ENCODE data around the gene LRRC8B.
"Not testable (repeated sequence)": the region's sequence is repeated elsewhere in the genome, so short reads cannot be mapped to it uniquely, and the experiment has no call there.

LRRC8B gene

DNA sequence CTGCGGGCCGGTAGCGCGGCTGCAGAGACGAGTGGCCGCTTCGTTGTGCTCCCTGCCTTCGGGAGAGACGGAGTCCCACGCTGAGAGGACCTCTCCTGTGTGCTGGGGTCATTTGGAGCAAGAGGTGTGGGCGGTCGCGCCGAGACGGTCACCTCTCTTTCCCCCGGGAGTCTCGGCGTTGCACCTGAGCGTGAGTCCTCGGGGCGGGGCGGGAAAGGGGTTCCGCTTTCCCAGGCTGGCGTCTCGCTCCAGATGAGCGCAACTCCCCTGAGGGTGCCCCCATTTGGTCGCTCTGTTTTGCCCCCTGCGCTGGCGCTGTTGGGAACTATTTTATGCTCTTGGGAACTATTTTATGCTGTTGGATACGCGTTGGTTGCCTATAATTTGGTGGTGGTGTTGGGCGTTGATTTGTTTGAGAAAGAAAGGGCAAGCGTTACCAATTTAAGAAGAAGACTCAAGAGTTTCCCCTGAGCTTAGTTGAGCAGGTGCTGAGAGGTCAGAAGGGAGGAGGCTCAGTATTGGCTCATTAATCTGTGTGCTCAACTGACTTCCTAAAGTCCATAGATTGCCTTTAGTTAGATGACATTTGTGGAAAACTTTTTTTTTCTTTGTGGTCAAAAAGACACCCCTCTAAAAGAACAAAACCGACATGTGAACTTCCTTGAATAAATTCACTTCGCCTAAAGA, 683 bp downstream of the LRRC8B start:
- DNase-seq, result no peak

DNA sequence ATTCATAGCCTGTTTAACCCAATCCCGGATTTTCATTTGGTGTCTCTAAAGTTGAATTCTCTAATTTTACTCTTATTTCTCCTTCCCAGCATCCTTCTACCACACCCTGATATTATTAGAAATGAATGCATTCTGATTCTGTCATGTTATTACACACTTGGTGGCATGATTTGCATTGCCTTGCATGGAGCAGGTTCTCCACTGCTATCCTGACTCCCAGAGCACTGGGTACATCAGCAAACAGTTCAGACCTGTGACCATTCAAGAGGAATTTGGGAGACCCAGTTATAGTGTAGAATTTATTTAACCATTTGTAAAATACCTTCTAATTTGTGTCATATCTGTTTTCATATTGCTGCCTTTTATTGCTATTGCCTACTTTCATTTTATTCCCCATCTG, 2.6 kb downstream of the LRRC8B start:
- no peak for DNase-seq

- no peak for DNase-seq
Measured at GRCh38 chr1:89527750-89528381, 3.2 kb downstream of the LRRC8B start.

- DNase-seq, result no peak
Measured at GRCh38 chr1:89528382-89528780, 3.8 kb downstream of the LRRC8B start.

- no peak for DNase-seq
Measured at GRCh38 chr1:89529196-89529595, 4.6 kb downstream of the LRRC8B start.

GRCh38 chr1:89530444-89531089, 5.9 kb downstream of the LRRC8B start:
- no peak for DNase-seq

DNA sequence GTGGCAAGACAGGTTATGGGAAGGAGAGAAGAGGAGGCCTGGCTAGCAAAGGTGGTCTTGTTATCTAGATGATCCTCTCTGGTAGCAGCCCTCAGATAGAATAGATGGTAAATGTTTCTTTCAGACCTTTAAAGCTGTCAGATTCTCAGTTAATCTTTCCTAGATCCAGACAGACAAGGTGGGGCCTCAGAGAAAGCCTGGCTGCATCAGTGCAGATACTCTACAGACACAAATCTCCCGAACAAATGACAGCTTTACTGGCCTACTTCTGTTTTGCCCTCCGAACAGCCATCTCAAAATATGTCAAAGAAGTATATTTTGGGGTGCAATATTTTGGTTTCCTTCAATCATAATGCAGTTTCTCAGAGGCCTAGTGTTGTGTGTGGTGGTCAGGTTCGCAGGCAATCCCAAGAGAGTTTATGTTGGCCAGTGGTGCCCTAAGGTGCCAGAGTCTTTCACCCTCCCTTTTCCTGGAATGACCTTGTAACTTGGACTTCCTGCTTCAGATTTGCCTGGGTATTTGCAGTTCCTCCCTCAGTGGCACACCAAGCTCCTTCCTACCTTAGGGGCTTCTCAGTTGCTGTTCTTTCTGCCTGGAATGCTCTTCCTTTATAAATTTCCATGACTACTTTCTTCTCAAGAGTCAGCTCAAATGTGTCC, 7.0 kb downstream of the LRRC8B start:
- no peak for DNase-seq

DNA sequence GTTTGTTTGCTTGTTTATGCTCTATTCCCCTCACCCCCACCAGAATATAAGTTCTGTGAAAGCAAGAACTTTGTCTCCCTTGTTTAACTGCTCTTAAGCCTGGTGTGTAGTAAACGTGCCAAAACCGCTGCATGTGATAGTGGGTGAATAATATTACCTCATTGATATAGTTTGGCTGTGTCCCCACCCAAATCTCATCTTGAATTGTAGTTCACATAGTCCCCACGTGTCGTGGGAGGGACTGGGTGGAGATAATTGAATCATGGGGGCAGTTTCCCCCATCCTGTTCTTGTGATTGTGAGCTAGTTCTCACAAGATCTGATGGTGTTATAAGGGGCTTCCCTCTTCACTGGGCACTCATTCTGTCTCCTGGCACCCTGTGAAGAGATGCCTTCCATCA, 7.6 kb downstream of the LRRC8B start:
- DNase-seq, result no peak

GRCh38 chr1:89532866-89533265, 8.2 kb downstream of the LRRC8B start:
- no peak for DNase-seq

- no peak for DNase-seq
Measured at GRCh38 chr1:89535537-89535936, 10.9 kb downstream of the LRRC8B start.

GRCh38 chr1:89536555-89537341, 12.1 kb downstream of the LRRC8B start:
- no peak for DNase-seq

- DNase-seq, result no peak
Measured at GRCh38 chr1:89538361-89538760, 13.7 kb downstream of the LRRC8B start.

DNA sequence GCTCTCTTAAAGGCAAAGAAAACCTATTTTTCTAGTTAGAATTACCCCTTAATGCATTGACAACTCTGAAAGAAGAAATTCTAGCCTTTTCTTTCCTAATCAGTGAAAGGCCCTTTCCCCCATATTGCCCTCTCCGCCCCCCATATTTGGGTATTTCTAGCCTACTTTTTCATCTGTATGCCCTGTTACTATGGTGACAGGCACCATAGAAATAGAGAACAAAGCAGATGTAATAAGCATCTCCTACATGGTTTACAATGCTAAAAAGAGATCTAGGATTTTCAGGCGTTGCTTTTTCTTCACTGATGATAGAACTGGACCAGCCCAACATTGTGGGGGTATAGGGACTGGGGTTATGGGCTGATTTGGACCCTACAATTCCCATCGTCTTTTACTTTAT, 14.5 kb downstream of the LRRC8B start:
- no peak for DNase-seq

DNA sequence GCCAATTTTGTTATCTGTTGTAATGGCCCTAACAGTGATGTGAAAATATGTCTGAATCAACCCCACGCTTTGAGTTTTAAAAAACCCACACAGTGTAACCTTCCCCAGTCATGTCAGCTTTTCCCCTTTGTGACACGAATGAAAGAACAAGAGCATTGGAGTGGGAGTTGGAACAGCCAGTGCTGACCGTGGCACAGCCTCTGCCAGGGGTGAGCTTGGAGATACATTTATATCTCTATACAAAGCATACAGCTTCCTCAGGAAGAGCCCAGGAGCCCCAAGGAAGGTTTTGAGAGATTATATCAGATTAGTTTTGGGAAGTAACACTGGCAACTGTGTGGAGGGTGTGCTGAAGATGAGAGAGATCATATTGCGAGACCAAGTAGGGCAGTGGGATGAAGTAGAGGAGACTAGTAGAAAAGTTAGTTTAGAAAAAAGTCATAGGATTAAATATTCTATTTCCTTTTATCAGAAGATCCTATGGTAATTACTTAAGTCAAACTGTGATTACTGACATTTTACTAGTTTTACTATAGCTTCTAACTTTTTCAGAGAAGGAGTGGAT, 15.9 kb downstream of the LRRC8B start:
- DNase-seq, result no peak

- no peak for DNase-seq
Measured at GRCh38 chr1:89542345-89542744, 17.7 kb downstream of the LRRC8B start.

DNA sequence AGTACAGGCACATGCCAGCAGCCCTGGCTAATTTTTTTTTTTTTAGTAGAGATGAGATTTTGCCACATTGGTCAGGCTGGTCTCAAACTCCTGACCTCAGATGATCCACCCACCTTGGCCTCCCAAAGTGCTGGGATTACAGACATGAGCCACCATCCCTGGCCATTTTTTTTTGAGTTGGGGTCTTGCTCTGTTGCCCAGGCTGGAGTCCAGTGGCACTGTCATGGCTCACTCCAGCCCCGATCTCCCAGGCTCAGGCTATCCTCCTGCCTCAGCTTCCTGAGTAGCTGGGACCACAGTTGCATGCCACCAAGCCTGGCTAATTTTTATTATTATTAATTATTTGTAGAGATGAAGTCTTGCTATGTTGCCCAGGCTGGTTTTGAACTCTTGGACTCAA, 19.0 kb downstream of the LRRC8B start:
- DNase-seq, result not testable (repeated sequence)

DNA sequence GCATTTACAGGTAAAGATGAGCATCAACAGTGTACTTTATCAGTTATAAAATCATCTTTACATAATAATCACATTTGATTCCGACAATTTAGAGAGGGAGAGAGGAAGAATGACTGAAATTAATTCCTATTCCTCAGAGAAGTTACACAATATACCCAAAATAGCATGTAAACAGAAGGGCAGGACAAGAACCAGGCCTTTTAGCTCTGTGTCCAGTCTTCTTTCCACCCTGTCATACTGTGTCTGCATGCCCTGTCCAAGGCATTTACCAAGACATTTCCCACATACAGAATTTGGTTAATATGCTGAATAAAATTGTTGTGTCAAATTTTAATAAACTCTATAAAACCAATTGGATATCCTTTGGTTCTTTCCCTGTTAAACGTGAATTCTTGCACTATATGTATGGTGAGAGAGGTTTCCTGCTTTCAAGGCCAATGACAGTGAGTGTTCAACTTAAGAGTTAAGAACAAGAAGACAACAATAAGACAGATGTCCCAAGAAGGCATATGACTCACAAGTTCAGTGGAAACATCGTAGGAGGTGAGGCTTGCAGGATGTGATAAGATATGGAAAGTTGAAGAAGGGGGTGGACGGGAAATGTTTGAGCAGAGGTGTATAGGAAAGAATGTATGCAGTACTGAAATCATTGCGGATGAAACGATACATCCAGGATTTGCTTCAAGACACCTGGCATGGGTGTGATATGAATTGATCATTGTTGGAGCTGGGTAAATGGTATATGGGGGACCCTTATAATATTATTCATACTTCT, 20.8 kb downstream of the LRRC8B start:
- no peak for DNase-seq

GRCh38 chr1:89546082-89546889, 21.7 kb downstream of the LRRC8B start:
- DNase-seq, result no peak

DNA sequence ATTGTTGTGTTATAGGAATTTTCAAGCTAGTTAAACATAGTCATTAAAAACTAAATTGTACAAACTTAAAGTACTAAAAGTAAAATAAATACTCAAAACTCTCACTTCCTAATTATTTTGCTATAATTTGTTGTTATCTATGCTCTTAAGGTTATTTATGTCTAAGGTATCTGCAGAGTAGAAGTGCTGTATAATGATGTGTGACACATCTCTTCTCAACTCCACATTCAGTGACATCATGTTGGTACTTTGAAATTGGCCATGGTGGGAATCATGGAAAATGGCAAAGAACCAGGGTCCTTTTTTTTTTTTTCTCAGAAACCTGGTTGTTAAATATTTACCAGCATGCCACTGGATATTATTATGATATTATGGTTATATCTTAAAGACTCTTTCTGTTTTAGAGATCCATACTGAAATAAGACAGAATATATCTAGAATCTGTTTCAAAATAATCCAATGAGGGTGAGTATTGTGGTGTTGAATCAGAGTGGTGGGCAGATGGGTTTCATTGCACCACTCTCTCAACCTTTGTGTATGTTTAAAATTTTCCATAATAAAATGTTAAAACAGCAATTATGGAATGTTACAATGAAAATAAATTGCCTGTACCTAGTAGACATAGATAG, 22.4 kb downstream of the LRRC8B start:
- no peak for DNase-seq

GRCh38 chr1:89547563-89548116, 23.0 kb downstream of the LRRC8B start:
- DNase-seq, result no peak
